Activated naive CD8-positive, alpha-beta T cell treated with anti-CD3 and anti-CD28 coated beads, Interleukin-2, amount 10 ng/mL, durations not matched to agents 7 days and 5 days (primary cell): Measurements from ENCODE around the gene SUCLG2. TPM values are rescaled to one million over a fixed set of nuclear protein-coding genes. Genes with fewer than 3 reads are reported as not detected.

Experiments used
- ATAC-seq: fragments of 150-1000 bp; cut with Tn5 transposase; one replicate; pipeline ENCODE4 v1.10.0; 2021; ENCODE audit warnings: low read depth, moderate library complexity
- POLR2A ChIA-PET: fragments of 350-600 bp; sonication (Branson Sonifier 250); formaldehyde crosslinking; loops from one replicate; lab custom pipeline; 2021; ENCODE audit warnings: antibody characterized with exemption; lab: Charles Lee
- DNase-seq: peaks from one replicate; pipeline ENCODE4 v3.0.0; 2021
- H3K27ac Mint-ChIP-seq: one replicate; pipeline ENCODE4 v1.8.0; 2022; ENCODE audit warnings: mild to moderate bottlenecking, mixed read lengths
- H3K27me3 Mint-ChIP-seq: one replicate; pipeline ENCODE4 v1.8.0; 2022; ENCODE audit warnings: mild to moderate bottlenecking, moderate library complexity, mixed read lengths
- H3K36me3 Mint-ChIP-seq: one replicate; pipeline ENCODE4 v1.8.0; 2021; ENCODE audit warnings: mild to moderate bottlenecking, mixed read lengths
- H3K4me1 Mint-ChIP-seq: one replicate; pipeline ENCODE4 v1.8.0; 2021; ENCODE audit warnings: mixed read lengths
- H3K4me3 Mint-ChIP-seq: one replicate; pipeline ENCODE4 v1.8.0; 2022; ENCODE audit warnings: mild to moderate bottlenecking, moderate library complexity, mixed read lengths
- H3K9me3 Mint-ChIP-seq: one replicate; pipeline ENCODE4 v1.8.0; 2021; ENCODE audit warnings: mixed read lengths
- total RNA-seq, 2 experiments: library from RNA; stranded (reverse); gene quantifications; one replicate each; pipeline ENCODE4 v1.2.3, GENCODE V29; 2021

Gene SUCLG2
- total RNA-seq, 2 experiments from 2014 or later, result 64.0 to 68.2 TPM

- Mint-ChIP-seq H3K36me3 (peaks cover 49% of the 10 kb centered on the region), H3K27me3 (no peaks in the 10 kb centered on the region), H3K4me1 (peaks cover 6% of the 10 kb centered on the region), H3K27ac (no peak overlapping the region), H3K4me3 (no peak overlapping the region), H3K9me3 (peaks cover 5% of the 10 kb centered on the region)
- ATAC-seq (no peak), DNase-seq (no peak)
- POLR2A ChIA-PET, result no interaction called here
These were observed 125.1 kb downstream of the SUCLG2 start for GRCh38 chr3:67529337-67529736.

- Mint-ChIP-seq H3K9me3 (peaks cover 2% of the 10 kb centered on the region), H3K36me3 (peaks cover 49% of the 10 kb centered on the region), H3K27ac (no peak overlapping the region), H3K4me1 (peaks cover 4% of the 10 kb centered on the region), H3K27me3 (no peaks in the 10 kb centered on the region), H3K4me3 (no peak overlapping the region)
- DNase-seq (no peak), ATAC-seq (no peak)
- POLR2A ChIA-PET, result no interaction called here
These were observed 128.2 kb downstream of the SUCLG2 start for GRCh38 chr3:67526246-67526645.

- POLR2A ChIA-PET, result no interaction called here
- Mint-ChIP-seq H3K27ac (no peak overlapping the region), H3K9me3 (peaks cover 2% of the 10 kb centered on the region), H3K27me3 (no peaks in the 10 kb centered on the region), H3K4me1 (peaks cover under 1% of the 10 kb centered on the region), H3K4me3 (no peak overlapping the region), H3K36me3 (peaks cover 53% of the 10 kb centered on the region)
- DNase-seq (no peak), ATAC-seq (no peak)
These were observed 130.4 kb downstream of the SUCLG2 start for GRCh38 chr3:67524046-67524445.

- Mint-ChIP-seq H3K27ac (no peak overlapping the region), H3K9me3 (peaks cover 2% of the 10 kb centered on the region), H3K4me1 (no peaks in the 10 kb centered on the region), H3K36me3 (peaks cover 45% of the 10 kb centered on the region), H3K27me3 (no peaks in the 10 kb centered on the region), H3K4me3 (no peak overlapping the region)
- DNase-seq (no peak), ATAC-seq (no peak)
- POLR2A ChIA-PET, result no interaction called here
These were observed 132.3 kb downstream of the SUCLG2 start for GRCh38 chr3:67522081-67522480.

- no peak for ATAC-seq
- Mint-ChIP-seq H3K27ac (no peak overlapping the region), H3K9me3 (peaks cover 2% of the 10 kb centered on the region), H3K4me3 (no peak overlapping the region), H3K36me3 (peaks cover 41% of the 10 kb centered on the region), H3K4me1 (no peaks in the 10 kb centered on the region), H3K27me3 (no peaks in the 10 kb centered on the region)
- POLR2A ChIA-PET, result no interaction called here
- no peak for DNase-seq
These were observed 133.3 kb downstream of the SUCLG2 start for GRCh38 chr3:67521053-67521646.

GRCh38 chr3:67518236-67518635, 136.2 kb downstream of the SUCLG2 start:
- ATAC-seq (no peak), DNase-seq (no peak)
- POLR2A ChIA-PET, result no interaction called here
- Mint-ChIP-seq H3K4me1 (no peaks in the 10 kb centered on the region), H3K9me3 (no peaks in the 10 kb centered on the region), H3K27me3 (no peaks in the 10 kb centered on the region), H3K36me3 (peaks cover 45% of the 10 kb centered on the region), H3K4me3 (no peak overlapping the region), H3K27ac (no peak overlapping the region)

GRCh38 chr3:67517781-67518180, 136.6 kb downstream of the SUCLG2 start:
- no peak overlapping the region for H3K4me3 Mint-ChIP-seq
- no peak for DNase-seq
- no peak overlapping the region for H3K27ac Mint-ChIP-seq
- no peaks in the 10 kb centered on the region for H3K4me1 Mint-ChIP-seq
- POLR2A ChIA-PET, result no interaction called here
- H3K36me3 Mint-ChIP-seq, result peaks cover 48% of the 10 kb centered on the region
- H3K9me3 Mint-ChIP-seq, result no peaks in the 10 kb centered on the region
- H3K27me3 Mint-ChIP-seq, result no peaks in the 10 kb centered on the region
- no peak for ATAC-seq

GRCh38 chr3:67516496-67516895, 137.9 kb downstream of the SUCLG2 start:
- DNase-seq, result no peak
- Mint-ChIP-seq H3K27ac (no peak overlapping the region), H3K27me3 (no peaks in the 10 kb centered on the region), H3K4me1 (no peaks in the 10 kb centered on the region), H3K36me3 (peaks cover 46% of the 10 kb centered on the region), H3K4me3 (no peak overlapping the region), H3K9me3 (no peaks in the 10 kb centered on the region)
- no peak for ATAC-seq
- POLR2A ChIA-PET, result no interaction called here

GRCh38 chr3:67515778-67516177, 138.6 kb downstream of the SUCLG2 start:
- POLR2A ChIA-PET, result no interaction called here
- DNase-seq (no peak), ATAC-seq (no peak)
- Mint-ChIP-seq H3K4me3 (no peak overlapping the region), H3K27ac (peak overlapping the region; percentile 54), H3K36me3 (peaks cover 46% of the 10 kb centered on the region), H3K27me3 (no peaks in the 10 kb centered on the region), H3K9me3 (no peaks in the 10 kb centered on the region), H3K4me1 (no peaks in the 10 kb centered on the region)

- DNase-seq, result no peak
- H3K4me1 Mint-ChIP-seq, result peaks cover 2% of the 10 kb centered on the region
- no peak overlapping the region for H3K4me3 Mint-ChIP-seq
- no peaks in the 10 kb centered on the region for H3K9me3 Mint-ChIP-seq
- no peaks in the 10 kb centered on the region for H3K27me3 Mint-ChIP-seq
- H3K36me3 Mint-ChIP-seq, result peaks cover 27% of the 10 kb centered on the region
- no peak overlapping the region for H3K27ac Mint-ChIP-seq
- POLR2A ChIA-PET, result no interaction called here
- ATAC-seq, result no peak
These were observed 144.8 kb downstream of the SUCLG2 start for GRCh38 chr3:67509471-67510075.

- Mint-ChIP-seq H3K27me3 (no peaks in the 10 kb centered on the region), H3K4me3 (no peak overlapping the region), H3K4me1 (peaks cover 2% of the 10 kb centered on the region), H3K36me3 (peaks cover 12% of the 10 kb centered on the region), H3K9me3 (no peaks in the 10 kb centered on the region), H3K27ac (no peak overlapping the region)
- ATAC-seq, result no peak
- DNase-seq, result no peak
- POLR2A ChIA-PET, result no interaction called here
These were observed 146.8 kb downstream of the SUCLG2 start for GRCh38 chr3:67507584-67507983.

- Mint-ChIP-seq H3K27me3 (no peaks in the 10 kb centered on the region), H3K4me3 (no peak overlapping the region), H3K36me3 (peaks cover 12% of the 10 kb centered on the region), H3K4me1 (no peaks in the 10 kb centered on the region), H3K27ac (no peak overlapping the region), H3K9me3 (no peaks in the 10 kb centered on the region)
- ATAC-seq (no peak), DNase-seq (no peak)
- POLR2A ChIA-PET, result no interaction called here
These were observed 153.7 kb downstream of the SUCLG2 start for GRCh38 chr3:67500709-67501108.

GRCh38 chr3:67497746-67498145, 156.7 kb downstream of the SUCLG2 start:
- Mint-ChIP-seq H3K36me3 (peaks cover 32% of the 10 kb centered on the region), H3K4me3 (no peak overlapping the region), H3K27ac (no peak overlapping the region), H3K27me3 (no peaks in the 10 kb centered on the region), H3K9me3 (no peaks in the 10 kb centered on the region), H3K4me1 (no peaks in the 10 kb centered on the region)
- DNase-seq (no peak), ATAC-seq (no peak)
- POLR2A ChIA-PET, result no interaction called here

- H3K4me1 Mint-ChIP-seq, result peaks cover under 1% of the 10 kb centered on the region
- no peaks in the 10 kb centered on the region for H3K27me3 Mint-ChIP-seq
- no peak overlapping the region for H3K4me3 Mint-ChIP-seq
- peaks cover 43% of the 10 kb centered on the region for H3K36me3 Mint-ChIP-seq
- POLR2A ChIA-PET, result no interaction called here
- H3K27ac Mint-ChIP-seq, result no peak overlapping the region
- no peak for ATAC-seq
- no peak for DNase-seq
- H3K9me3 Mint-ChIP-seq, result no peaks in the 10 kb centered on the region
These were observed 158.7 kb downstream of the SUCLG2 start for GRCh38 chr3:67495751-67496150.
